HG02852 (cell line): ENCODE results near the gene TBC1D9.

Source experiments
- ATAC-seq: cut with Tn5 transposase; IDR thresholded peaks from one replicate; pipeline ENCODE4 v1.9.1; 2021; ENCODE audit warnings: mild to moderate bottlenecking, moderate library complexity; ENCODE audit not compliant: unreplicated experiment

Gene TBC1D9

DNA sequence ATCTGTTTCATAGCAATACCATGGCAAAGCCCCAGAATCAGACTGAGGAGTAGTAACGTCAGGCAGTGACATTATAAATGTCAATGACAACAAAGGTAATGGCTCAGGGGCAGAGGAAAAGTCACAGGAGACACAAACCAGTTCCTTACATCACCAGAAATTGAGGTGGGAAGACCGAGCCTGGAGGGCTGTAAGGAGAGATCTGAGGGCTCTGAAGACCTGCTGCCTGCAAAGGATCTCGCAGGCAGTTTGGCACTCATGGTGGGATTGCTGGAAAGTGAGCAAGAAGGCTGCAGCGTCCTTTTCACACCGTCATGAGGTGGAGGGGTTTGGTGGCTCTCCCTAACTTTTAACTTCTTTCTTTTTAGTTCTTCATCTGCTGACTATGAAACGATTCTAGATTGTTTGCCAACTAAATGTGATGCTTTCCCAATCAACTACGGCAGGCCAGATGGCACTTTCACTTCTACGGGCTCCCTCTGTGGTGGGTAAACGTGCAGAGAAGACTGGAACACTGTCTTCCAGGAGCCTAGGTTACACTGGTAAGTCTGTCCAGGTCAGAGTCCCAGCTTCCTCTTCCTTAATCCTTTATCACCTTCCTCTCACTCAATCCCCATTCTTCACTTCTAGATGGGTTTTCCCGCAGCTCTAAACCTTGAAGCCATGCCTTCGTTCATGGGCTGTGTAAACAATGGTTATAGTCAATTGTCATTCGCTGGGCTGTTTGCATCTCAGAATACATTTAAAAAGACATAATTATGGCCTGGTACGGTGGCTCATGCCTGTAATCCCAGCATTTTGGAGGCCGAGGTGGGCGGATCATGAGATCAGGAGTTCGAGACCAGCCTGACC lies 58.2 kb downstream of the TBC1D9 start:
- no peak for ATAC-seq

- no peak for ATAC-seq
Measured at GRCh38 chr4:140695483-140695882, 60.7 kb downstream of the TBC1D9 start.

DNA sequence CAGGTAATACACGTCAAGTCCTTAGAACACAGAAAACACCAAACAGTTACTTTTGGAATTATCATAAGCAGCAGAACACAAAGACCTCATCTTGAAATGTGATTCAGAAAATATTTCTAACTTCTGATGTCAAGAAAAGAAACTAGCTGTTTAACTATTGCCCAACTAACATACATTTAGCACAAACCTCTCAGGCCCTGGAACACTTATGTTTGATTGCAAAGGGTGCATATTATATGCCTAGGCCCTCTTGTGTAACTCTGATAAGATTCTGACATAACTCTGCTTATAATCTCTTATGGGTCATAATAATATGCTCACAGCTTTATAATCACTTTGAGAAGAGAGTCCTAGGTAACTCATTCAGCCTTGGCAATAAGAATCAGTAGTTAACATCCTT lies 62.6 kb downstream of the TBC1D9 start:
- ATAC-seq: no peak

DNA sequence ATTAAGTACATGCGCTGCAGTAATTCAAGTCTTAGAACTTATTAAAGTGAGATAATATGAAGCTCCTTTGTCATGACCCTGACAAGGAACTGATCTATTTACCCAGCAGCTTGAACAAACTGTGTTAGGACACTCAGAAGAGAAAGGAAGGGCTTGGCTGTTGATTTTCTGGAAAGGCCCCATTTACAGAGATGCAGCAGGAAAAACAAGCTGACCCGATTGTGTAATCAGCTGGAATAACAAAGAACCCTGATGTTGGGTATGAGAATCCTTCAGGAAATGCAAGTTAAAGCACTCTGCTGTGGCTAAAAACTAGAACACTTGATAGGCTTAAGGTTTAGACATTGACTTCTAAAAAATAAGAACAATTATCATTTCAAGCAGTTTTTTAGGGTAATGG lies 64.8 kb downstream of the TBC1D9 start:
- no peak for ATAC-seq

DNA sequence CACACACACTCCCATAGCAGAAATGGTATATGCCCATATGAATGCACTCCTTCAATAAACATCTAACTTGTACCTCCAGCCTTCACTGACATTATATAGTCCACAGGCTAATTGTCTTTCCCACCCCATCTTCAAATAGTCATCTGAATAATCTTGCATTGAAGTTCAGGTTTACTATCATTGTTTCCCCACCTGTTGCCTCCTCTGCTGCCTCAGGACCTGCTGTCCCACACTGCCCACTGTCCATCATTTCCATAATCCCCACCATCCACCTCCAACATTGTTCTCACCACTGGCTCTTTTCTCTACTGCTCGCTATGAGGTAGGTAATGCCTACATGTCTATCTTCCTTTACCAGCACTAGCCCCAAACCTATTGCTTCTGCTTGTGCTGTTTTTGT lies 66.1 kb downstream of the TBC1D9 start:
- ATAC-seq: no peak

GRCh38 chr4:140689623-140690022 lies 66.6 kb downstream of the TBC1D9 start:
- no peak for ATAC-seq

DNA sequence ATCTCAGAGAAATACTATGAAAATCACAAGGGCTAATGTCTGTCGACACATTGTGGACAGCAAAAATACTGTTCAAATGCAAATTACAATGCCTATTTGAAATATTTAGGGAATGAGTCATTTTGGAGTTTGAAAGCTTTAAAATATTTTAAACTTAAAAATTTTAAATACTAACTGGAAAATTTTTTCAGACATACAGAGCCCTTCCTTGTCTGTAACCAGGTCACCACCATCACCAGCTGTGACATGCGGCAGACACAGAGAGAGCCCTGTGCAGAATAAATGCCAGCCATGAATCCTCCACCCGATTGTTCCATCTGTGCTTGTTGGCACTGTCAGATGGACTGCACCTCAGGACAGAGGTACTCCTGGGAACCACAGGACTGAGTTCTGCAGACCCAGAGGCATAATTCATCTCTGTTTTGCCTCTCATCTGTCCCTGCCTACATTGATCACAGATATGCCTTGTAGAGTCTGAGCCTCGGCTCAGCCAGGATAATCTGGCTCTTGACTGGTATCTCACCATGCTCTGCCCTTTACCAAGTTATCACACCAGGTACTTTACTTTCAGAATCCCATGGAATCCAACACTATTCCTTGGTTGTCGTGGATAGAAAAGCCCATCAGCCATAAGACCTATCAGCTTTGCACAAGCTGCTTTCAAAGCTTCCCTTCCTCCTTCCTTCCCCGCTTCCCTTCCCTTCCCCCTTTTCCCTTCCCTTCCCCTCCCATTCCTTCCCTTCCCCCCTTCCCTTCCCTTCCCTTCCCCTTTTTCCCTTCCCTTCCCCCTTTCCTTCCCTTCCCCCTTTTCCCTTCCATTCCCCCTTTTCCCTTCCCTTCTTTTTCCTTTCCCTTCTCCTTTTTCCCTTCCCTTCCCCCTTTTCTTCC lies 67.2 kb downstream of the TBC1D9 start:
- ATAC-seq: no peak

GRCh38 chr4:140686796-140687195 lies 69.4 kb downstream of the TBC1D9 start:
- no peak for ATAC-seq

DNA sequence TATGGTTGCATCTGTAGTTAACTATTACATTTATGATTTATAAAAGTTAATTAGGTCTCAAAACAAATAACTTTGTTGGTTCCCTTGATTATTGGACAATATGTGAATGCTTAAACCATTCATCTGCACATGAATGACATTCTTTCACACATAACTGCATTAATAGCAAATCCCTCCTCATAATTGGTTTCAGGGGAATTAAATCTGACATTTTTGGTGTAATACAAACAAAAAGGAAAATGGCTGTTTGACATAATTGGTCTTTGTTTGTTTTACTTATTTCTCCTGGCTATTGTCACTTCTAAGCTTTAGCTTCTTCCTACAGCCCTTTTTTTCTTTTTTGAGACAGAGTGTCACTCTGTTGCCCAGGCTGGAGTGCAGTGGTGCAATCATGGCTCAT lies 71.9 kb downstream of the TBC1D9 start:
- no peak for ATAC-seq

- ATAC-seq: no peak
Measured at GRCh38 chr4:140681201-140681600, 75.0 kb downstream of the TBC1D9 start.

DNA sequence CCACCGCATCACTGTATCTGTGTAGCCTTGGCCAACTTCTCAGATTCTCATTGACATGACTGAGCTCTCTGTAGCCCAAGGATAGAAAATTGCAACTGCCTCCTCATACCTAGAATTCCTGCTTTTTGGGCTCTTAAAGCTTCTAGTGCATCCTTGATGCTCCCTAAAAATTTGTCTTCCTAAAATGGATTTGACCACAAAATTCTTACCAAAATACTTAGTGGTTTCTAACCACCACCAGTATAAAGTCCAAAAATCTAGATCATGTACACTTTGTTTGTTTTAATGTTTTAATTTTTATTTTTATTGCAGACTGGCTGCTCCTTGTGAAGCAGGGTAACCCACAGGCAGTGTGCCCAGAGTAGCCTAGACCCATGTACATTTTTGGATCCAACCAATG lies 75.5 kb downstream of the TBC1D9 start:
- ATAC-seq: no peak

DNA sequence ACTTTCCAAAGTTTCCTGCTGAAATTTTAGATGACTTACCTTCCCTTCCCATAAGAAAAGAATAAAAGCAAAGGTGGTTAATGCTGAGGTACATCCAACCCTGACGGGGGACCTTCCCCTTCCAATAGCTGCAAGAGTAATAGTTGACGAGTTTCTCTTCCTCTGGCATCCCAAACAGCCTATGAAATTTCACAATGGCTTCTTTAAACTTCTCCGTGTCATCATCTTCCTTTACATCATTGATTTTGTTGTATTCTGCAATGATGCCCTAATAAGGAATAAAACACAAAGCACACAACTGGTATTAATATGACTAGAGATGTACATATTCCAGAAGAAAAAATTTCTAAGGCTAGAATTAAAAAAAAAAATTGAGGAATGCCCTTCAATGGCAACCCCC lies 76.6 kb downstream of the TBC1D9 start:
- no peak for ATAC-seq

DNA sequence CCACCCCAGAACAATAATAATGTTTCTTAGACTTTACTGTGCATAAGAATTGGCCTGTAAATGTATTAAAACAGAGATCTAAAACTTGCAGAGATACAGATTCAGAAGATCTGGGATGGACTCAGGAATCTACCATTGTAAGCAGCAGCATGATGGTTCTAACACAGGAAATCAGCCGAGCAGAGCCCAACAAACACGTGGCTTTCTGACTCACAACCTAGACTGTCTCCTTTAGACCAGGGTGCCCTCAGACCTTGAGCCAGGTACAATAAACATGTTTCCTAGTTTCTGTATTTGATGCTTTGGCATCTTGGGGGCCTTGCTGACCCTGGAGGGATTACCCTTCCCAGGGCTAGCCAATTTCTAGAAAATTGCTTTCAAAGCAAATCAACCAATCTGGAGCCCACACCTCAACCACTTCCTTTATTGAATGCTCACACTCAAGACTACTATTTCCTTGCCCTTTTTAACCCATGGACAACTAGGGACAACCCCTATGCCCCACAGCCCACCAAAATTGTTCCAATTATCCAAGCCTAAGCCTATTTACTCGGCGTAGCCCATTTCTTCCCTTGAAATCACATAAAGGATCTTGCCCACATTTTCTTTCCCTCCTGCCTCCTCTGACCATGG lies 80.5 kb downstream of the TBC1D9 start:
- no peak for ATAC-seq

DNA sequence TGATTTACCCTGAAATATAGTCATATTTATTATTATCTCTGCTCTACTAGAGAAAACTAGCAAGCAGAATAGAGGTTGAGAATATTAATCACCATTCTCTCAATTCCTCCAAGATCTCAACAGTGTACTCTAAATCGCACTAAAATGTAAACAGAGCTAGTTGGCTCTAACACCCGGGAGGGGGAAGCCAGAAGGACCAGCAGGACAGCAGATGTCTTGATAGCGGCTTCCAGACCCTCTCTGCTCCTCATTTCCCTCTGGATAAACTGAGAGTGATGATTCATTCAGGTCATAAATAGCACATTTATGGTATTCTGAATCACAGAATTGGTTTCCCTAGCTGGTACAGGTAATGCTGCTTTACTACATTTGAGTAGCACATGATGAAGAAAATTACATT lies 82.5 kb downstream of the TBC1D9 start:
- no peak for ATAC-seq

DNA sequence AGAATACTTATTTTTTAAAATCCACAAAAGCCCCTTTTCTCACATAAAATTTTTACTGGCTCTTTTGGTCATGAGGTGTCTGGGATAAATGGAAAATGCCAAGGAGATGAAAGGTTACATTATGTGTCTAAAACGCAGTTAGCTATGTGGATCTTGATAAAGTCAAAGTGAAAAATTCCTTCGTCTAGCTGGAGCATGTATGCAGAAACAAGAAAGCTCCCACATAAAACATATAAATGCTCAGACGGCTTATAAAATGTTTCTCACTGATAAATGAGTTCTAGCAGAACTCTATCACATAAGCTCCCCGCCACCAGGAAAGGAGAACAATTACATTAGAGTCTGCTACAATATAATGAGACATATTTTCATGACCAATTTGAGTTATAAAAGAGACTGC lies 83.8 kb downstream of the TBC1D9 start:
- no peak for ATAC-seq

DNA sequence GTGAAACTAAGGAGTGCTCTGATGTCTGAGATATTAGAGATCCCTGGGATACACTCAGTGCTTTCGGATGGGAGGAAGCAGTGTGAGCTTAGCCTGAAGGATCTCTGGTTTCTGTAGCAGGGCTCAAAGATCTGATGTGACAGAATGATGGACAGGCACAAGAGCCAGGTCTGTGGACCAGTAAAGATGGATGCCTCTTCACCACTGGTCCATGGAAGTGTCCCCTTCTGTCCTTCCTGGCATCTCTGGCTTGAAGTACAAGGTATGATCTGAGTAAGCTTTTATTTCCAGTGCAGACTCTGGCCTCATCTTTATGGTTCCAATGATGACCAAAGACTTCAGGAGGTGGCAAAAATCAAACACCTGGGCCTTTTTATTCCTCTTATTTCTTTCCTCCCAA lies 88.1 kb downstream of the TBC1D9 start:
- no peak for ATAC-seq

DNA sequence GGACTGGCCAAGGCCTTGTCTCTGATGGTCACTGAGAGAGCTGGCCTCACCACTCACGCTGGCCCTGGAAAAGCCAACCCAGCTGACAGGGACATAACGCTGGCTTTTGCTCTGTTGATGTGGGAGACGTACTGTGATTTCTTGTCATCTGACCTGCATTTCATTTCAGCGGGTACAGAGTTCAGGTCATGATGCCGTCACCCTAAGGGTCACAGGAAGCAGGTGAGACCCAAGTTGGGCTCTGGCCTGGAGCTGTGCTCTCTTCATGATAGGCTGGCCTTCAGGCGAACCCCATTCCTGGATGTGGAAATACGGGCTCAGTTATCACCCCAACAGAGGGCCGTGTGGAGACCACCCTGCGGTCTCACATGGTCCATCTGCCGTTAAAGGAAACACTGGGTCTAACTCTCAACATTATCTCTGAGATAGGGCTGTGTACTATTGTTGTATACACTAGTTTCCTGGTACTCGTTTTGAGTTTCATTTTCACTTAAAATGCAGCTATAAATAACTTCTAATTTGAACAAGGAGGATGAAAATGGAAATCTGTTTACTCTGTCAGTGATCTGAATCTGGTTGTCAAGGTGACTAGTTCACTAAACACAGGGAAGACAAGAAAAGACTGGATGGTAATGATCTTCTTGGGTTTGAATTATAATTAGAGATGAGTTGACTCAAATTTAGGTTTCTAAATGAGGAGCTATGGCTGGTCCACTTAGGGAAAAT lies 89.1 kb downstream of the TBC1D9 start:
- ATAC-seq: peak; percentile 68

- ATAC-seq: no peak
Measured at GRCh38 chr4:140662082-140662869, 93.9 kb downstream of the TBC1D9 start.

DNA sequence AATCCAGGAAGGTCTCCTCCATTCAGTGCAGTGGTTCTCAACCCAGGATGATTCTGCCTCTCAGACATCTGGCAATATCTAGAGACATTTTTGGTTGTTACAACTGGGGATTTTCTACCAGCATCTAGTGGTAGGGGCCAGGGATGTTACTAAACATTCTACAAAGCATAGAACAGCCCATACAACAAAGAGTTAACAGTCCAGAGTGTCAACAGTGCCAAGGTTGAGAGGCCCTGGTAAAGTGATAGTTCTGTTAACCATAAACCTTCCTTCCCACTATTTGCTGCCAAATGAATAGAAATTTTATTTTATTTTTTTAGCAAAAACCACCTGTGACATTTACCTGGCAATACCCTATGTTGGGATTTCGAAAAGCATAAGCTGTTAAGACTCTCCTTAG lies 94.6 kb downstream of the TBC1D9 start:
- no peak for ATAC-seq
